ENCODE measurements around the gene LRFN4. TPM values are rescaled to one million over a fixed set of nuclear protein-coding genes. Genes with fewer than 3 reads are reported as not detected.

Gene LRFN4
- total and polyA plus RNA-seq, 2 of the 8 experiments (the other 6 are each of a cell fraction or from before 2014, with no cell fraction given) = 49.8 to 64.3 TPM

DNA sequence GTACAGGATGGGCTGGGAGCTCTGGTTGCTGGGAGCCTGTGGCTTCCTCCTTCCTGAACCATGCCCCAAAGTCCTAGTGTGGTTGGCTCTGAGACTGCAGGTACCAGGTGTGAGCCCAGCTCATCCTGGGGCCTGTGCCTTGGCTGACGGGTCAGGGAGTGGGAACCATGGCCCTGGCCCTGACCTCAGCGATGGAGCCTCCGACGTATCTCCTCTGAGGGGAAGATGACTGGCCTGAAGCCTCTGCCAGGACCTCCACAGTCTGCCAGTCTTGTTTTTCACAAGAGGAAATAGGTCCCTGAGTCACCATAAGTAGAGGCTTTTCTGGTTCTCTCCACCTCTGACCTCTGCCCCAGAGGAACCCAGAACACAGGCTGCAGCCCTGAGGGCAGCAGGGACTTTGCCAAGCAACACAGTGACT is 10.2 kb upstream of the LRFN4 start:
- DNase-seq (ENCODE audit: low read depth in 1 of 2, low spot score in 2 of 2) (no peak), FAIRE-seq (no peak)
- Histone ChIP-seq H2BK20ac (ENCODE audit: low read length) (no peak overlapping the region), H3K36me3 (ENCODE audit: control insufficient read depth in 2 of 4, insufficient read depth in 4 of 4, low read length in 3 of 4) (peaks cover 4 to 25% (median 14%) of the 10 kb centered on the region in 4 experiments; a peak in 7 of 8 replicates), H3K4me1 (replicated peaks in 1 of 4; ENCODE audit: control insufficient read depth in 3 of 4, insufficient read depth in 4 of 4, low read length in 3 of 4) (peaks cover 0 to 11% (median 3%) of the 10 kb centered on the region in 4 experiments; a peak in 4 of 7 replicates), H3K23me2 (ENCODE audit: low read depth, low read length) (peaks cover 9% of the 10 kb centered on the region), H3K9me3 (ENCODE audit: insufficient read depth in 2 of 2, low read depth in 1 of 2, low read length in 1 of 2) (no peaks in the 10 kb centered on the region), H2BK120ac (replicated peaks; ENCODE audit: low read depth, low read length) (no peak overlapping the region), H3K9ac (replicated peaks in 1 of 4; ENCODE audit: extremely low read depth in 1 of 4, low read depth in 3 of 4, low read length in 3 of 4) (no peak overlapping the region), H3K79me1 (ENCODE audit: low read depth, low read length) (peaks cover 18% of the 10 kb centered on the region), H3K4me2 (ENCODE audit: insufficient read depth in 1 of 2, low read depth in 2 of 2, low read length in 2 of 2) (no peak overlapping the region), H3K27me3 (replicated peaks in 1 of 4; ENCODE audit: control insufficient read depth in 3 of 4, extremely low read depth in 1 of 4, insufficient read depth in 3 of 4, low read length in 3 of 4) (no peaks in the 10 kb centered on the region), H4K8ac (ENCODE audit: extremely low read depth, insufficient read depth, low read length) (no peak overlapping the region), H3K18ac (ENCODE audit: extremely low read depth, low read length) (no peak overlapping the region), H3K4me3 (ENCODE audit: extremely low read depth in 1 of 4, insufficient read depth in 2 of 4, low read depth in 3 of 4, low read length in 4 of 4) (no peak overlapping the region), H3K56ac (replicated peaks; ENCODE audit: insufficient read length, low read depth, low read length) (no peak overlapping the region), H4K20me1 (replicated peaks in 1 of 2; ENCODE audit: control insufficient read depth in 1 of 2, insufficient read depth in 2 of 2, low read length in 2 of 2) (peaks cover 4 to 12% of the 10 kb centered on the region in 2 experiments), H3K27ac (ENCODE audit: low read depth, low read length) (no peak overlapping the region), H2BK15ac (ENCODE audit: low read length) (no peak overlapping the region), H3K23ac (ENCODE audit: insufficient read length) (no peak overlapping the region), H3K14ac (ENCODE audit: insufficient read length) (no peak overlapping the region), H4K5ac (ENCODE audit: insufficient read length, low read depth, low read length) (no peak overlapping the region), H4K91ac (replicated peaks; ENCODE audit: insufficient read length, low read length) (no peak overlapping the region), H2BK5ac (ENCODE audit: low read depth, low read length) (0 out of 2 replicates have a peak overlapping the region, but pooled peaks have one; percentile 49), H3K4ac (replicated peaks; ENCODE audit: insufficient read length, low read depth, low read length) (no peak overlapping the region), H2BK12ac (ENCODE audit: low read depth, low read length) (no peak overlapping the region), H3K79me2 (ENCODE audit: control insufficient read depth in 1 of 2, insufficient read depth in 2 of 2, low read length in 2 of 2) (peaks cover 0 to 25% of the 10 kb centered on the region in 2 experiments; a peak in 3 of 4 replicates), H2AK5ac (ENCODE audit: low read depth, low read length) (no peak overlapping the region), H2AFZ (ENCODE audit: low read length) (no peak overlapping the region)
- ChIA-PET CTCF (ENCODE audit: partially characterized antibody) (interaction anchor here (1.2 to 7.1 kb wide), 7 partner anchors 7 to 132 kb away, joined by 3 to 57 read pairs (median 21); partner anchors contain the start of gene C11orf86), POLR2A (ENCODE audit: partially characterized antibody) (interaction anchor here (0.6 to 1.5 kb wide), 3 partner anchors 9 to 576 kb away, joined by 3 to 6 read pairs (median 5); no protein-coding TSS in a partner anchor)
- TF ChIP-seq KDM5A (IDR thresholded peaks at IDR 0.05; ENCODE audit: low read length) (no peak), YY1 (IDR thresholded peaks at IDR 0.05; ENCODE audit: low read depth, low read length) (no peak), EGR1 (IDR thresholded peaks at IDR 0.05; ENCODE audit: borderline replicate concordance, low read depth, low read length) (no peak), NANOG (IDR thresholded peaks at IDR 0.05; ENCODE audit: insufficient read depth, low read depth, low read length, poor library complexity, severe bottlenecking) (no peak), CREB1 (IDR thresholded peaks at IDR 0.05) (no peak), SIRT6 (IDR thresholded peaks at IDR 0.05; ENCODE audit: low read length) (no peak), TBP (IDR thresholded peaks at IDR 0.05; ENCODE audit: low read depth, low read length) (no peak), EP300 (IDR thresholded peaks at IDR 0.05; ENCODE audit: borderline replicate concordance in 1 of 2, low read depth in 2 of 2, low read length in 2 of 2) (no peak)
- WGBS, 2 experiments (ENCODE audit: extremely low coverage in 1 of 2, insufficient coverage in 1 of 2, insufficient read length in 1 of 2, insufficient replicate concordance in 2 of 2, low coverage in 1 of 2, low lambda C conversion rate in 2 of 2, missing lambda C conversion rate in 1 of 2) = 92% methylated on average over 4 of the region's 4 CpGs; no CpG with 5 or more reads in 1 of the 2 experiments

All from H1 (cell line).